ENCODE data around the gene TMEM190.
A peak's percentile ranks its signal among the peaks of the same experiment; 100 is the strongest.
"Not testable (repeated sequence)": the region's sequence is repeated elsewhere in the genome, so short reads cannot be mapped to it uniquely, and the experiment has no call there.

The TMEM190 gene

DNA sequence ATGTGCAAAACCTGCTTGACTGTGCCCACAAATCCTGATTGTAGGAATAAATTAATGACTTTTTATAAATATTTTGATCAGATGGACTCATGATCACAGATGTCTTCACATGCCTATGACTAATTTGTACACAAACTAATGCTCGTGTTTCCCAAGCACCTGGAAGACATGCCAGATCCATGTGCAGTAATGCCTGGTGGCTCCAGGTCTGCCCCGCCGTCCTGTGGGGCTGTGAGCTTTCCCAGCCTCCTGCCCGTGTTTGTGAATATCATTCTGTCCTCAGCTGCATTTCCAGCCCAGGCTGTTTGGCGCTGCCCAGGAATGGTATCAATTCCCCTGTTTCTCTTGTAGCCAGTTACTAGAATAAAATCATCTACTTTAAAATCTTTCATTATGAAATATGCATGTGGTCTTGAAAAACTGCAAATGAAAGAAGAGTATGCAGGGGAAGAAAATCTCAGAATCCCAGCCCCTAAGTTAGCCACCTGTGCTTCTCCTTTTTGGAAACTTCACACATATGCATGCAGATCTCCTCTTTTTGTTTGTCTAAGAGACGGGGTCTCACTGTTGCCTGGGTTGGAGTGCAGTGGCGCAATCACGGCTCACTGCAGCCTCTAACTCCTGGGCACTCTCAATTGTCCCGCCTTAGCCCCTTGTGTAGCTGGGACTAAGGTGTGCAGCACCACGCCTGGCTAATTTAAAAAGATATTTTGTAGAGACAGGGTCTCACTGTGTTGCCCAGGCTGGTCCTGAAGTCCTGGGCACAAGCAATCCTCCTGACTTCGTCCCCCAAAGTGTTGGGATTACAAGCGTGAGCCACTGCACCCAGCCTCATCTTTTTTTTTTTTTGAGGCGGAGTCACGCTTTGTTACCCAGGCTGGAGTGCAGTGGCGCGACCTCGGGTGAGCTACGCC, 15.3 kb downstream of the TMEM190 start:
- DNase-seq: no peak

DNA sequence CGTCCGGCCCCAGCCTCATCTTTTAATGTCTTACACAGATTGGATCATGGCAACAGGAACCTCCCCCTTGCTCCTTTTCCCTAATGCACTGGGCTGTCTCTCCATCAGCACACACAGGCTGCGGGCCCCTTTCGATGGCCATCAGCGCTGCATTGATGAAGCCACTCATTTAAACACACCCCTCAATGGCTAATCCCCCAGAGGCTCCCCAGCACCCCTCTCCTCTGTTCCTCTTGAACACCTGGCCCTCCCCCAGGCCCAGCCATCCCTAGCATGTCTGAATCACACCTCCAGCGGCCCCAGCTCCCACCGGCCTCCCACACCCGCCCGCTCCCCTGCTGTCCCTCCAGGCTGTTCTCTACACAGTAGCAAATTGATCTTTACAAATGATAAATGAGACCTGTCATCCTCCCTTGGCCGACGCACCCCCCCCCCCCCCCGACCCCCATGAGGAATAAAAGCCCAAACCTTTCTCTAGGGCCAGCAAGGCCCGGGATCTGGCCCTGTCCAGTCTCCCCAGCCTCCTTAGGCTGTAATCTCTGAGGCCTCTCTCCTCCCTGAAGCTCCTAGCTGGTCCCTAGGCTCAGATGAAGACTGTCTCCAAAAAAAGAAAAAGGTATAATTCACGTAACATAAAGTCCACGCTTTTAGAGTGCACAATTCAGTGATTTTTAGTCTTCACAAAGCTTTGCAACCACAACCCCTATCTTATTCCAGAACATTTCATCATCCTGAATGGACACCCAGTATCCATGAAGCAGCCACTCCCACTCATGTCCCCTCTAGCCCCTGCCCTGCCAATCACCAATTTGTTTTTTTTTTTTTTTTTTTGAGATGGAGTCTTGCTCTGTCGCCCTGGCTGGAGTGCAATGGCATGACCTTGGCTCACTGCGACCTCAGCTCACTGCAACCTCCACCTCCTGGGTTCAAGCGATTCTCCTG, 16.5 kb downstream of the TMEM190 start:
- DNase-seq: no peak

DNA sequence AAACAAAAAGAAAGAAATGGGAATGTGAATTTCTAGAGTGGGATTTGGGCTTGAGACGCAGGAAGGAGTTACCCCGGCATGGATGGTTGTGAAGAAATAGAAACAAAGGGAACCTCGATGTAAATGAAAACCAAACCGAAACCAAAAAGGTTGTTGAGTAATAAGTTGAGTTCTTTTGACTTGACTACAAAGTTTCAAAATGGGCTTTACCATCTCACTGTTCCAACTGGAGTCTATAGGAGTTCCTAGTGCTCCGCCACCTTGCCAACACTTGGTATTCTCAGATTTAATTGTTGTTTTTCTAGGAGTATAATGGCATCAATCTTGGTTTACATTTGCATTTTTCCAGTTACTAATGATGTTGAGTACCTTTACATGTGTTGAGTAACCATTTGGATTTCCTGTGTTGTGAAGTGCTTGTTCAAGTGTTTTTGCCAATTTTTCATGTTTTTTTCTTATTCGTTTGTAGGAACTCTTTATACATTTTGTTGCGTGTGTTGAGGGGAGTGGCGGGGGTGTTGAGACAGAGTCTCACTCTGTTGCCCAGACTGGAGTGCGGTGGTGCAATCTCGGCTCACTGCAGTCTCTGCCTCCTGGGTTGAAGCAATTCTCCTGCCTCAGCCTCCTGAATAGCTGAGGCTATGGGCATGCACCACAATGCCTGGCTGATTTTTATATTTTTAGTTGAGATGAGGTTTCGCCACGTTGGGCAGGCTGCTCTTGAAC, 21.7 kb downstream of the TMEM190 start:
- DNase-seq: no peak

DNA sequence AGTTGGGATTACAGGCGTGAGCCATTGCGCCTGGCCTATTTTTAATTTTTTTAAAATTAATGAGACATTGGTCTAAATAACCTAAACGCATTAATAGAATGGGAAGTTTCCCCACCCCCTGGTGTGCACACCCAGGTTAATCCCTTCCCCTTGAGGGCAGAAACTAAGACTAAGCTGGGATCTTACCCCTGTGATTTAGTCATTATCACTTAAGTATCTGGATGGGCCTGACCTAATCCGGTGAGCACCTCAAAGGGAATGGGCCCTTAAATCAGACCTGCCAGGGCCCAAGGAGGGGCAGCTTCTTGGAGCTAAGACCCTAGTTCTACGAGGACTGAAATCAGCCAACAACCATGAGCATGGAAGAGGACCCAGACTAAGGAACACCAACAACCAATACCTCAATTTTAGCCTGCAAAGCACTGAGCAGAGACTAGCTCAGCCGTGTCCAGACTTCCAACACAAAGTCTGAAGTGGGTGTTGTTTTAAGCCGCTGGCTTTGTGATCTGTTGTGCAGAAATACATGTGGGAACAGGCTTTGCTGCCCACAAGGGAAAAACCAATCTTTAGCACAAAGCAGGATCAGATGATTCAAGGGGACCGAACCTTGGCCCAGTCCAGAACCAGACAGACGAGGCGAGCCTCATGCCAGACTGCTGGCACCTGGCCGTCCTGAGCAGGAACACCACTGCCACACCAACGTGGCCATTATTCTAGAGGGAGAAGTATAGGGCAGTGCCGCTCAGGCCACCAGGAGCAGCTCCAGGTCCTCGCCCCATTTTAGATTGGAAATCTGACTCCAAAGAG, 23.9 kb downstream of the TMEM190 start:
- DNase-seq: no peak

DNA sequence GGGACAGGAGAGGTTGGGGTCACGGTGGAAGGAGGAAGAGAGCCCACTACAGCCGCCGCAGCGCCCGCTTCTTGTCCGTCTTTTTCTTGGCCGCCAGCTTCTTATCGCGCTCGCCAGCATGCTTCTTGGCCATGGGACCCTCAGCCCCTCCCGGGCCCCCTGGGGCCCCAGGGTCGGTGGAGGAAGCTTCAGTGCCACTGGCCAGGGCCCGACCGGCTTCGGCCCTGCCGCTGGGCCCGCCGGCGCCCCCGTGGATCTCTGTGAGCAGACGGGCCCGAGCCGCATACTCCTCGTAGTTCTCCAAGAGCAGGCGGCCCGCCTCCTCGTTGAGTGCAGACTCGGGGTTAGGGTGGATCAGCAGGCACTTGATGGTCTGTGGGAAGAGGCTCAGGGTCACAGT, 24.8 kb downstream of the TMEM190 start:
- not testable (repeated sequence) for DNase-seq

DNA sequence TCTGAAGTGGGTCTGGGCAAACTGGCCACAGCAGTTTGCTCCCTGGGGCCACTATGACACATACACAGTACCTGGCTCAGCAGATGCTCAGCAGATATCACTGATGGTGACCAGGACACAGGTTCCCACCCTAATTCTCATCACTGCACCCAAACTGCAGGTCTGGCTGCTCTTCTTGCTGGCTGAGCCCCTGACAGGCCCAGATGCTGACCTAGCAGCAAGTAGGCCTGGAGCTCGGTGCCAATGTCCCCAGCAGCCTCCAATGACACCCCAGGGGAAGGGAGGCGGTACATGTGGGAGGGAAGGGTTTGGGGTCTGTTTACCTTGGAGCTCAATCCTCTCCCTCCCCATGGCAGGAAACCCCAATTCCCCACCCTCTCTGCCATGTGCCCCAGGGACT, 25.9 kb downstream of the TMEM190 start:
- no peak for DNase-seq

DNA sequence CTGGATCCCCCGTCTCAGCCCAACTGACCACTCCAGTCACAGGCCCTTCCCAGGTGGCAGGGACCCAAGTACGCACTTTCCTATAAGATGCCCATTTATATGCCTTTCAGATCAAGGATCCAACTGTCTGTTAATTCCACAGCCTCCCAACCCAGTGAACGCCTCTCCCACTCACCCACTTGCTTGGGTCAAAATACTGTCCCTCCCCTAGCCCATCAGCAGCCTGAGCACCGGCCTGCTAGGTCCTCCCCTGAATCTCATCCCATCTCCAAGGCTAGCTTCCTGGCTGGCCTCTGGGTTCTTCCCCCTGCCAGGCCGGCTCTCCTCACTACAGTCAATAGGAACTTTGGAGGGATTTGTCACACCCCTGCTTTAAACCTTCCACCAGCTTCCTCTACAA, 29.0 kb downstream of the TMEM190 start:
- no peak for DNase-seq

DNA sequence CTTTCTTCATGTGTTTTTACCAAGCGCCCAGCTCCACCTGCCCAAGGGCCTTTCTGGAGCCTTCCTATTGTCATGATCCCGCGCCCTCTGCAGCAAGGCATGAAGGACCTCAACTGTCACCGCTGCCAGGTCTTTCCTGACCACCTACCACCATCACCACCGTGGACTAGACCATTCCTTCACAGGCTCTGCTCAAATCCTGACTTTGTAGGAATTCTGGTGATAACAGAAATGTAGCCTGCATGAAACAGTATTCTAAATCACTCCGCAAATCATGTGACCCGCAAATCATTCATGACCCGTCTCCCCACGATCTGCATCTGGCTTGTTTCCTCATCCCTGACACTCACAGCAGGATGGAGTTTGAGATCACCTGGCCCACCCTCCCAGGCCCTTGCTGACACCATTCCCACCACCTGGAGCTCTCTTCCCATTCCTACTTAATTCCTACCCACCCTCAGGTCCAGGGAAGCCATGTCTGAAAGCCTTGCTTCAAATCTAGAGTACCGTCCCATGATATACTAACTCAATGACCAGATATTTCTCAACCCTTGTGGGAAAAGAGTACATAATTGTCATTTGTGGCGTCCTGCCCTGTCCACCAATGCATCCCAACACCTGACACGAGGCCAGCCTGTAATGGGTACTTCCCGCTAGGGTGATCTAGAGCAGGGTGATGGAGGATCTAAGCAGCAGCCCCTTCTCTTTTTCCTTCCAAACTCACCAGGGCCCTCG, 29.6 kb downstream of the TMEM190 start:
- DNase-seq: no peak

DNA sequence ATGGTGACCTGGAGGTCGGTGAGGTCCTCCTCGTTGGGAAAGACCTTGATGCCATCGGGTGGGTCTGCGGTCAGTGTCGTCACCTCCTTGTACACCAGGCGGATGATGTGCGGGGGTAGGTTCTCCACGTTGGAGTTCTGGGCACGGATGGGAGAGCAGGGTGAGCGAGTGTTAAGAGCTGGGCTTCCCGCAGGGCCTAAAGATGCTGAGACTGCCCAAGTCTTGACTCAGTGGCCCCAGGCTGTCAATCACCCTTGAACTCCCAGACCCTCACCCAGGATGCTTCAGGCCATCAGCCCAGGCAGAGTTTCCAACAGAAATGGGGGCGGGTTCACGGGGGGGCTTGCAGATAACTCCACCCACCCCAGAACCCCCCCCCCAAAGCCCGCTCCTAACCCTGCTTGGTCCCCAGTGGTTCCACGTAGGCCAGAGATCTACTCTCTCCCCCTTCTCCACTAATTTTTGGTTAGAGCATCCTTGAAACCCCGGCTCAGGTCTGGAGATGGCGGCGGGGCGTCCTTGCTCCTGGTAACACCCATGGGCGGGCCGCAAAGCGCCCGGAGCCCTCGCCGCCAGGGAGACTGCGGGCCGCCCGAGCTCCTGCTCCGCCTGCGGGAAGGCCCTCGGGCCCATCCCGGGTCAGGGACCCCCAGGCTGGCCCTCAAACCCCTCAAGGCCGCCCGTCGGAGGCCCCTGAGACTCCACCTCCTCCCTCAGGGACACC, 30.4 kb downstream of the TMEM190 start:
- peak in 2 of 6 experiments; percentile 47 to 61 for DNase-seq

DNA sequence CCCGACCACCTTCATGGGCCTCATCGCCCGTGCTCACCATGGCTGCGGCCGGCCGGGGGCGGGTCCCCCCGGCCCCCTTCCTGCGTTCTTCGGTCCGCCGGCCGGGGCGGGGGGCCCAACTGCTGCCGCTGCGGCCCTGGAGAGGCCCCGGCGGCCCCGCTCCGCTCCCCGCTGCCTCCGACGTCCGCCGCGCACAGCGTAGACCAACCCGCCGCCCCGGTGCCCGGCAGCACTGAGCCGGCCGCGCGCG, 30.8 kb downstream of the TMEM190 start, which contains the start of gene UBE2S:
Gene UBE2S, minus strand, starts transcription at position 239 of the 250 bp plus-strand sequence. Its CDS starts 199 bp downstream, at position 40.
- not testable (repeated sequence) for DNase-seq

DNA sequence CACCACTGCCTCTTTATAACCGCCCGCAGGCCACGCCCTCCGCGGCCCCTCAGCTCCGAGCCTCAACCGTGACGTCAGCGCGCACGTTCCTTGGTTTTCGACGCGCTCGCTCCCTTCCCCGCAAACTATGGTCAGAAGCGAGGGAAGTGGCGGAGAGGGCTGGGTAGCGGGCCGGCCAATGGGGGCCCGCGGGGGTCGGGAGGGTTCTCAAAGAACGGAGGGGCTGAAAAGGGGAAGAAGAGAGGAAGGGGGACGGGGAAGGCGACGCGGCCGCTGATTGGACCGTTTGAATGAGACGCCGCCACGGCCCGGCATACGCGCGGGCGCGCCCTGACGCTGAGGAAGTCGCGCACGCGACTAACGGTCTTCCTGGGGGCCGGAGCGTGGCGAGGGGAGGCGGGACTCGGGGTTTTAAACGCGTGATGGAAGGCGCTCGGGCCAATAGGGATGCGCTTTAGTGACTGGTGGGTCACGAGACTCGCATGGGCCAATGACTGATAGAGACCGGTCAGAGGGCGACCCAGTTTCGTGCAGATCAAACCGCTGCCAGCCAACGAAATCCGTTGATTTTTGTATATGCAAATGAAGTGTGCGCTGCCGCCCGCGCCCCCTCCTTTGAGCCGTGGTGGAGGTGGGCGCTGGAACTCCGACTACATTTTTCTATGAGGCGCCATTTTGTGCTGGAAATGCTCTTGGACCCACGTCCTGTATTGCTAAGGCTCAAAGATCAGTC, 31.3 kb downstream of the TMEM190 start:
- peak; percentile 95 to 98 (median 97) for DNase-seq

DNA sequence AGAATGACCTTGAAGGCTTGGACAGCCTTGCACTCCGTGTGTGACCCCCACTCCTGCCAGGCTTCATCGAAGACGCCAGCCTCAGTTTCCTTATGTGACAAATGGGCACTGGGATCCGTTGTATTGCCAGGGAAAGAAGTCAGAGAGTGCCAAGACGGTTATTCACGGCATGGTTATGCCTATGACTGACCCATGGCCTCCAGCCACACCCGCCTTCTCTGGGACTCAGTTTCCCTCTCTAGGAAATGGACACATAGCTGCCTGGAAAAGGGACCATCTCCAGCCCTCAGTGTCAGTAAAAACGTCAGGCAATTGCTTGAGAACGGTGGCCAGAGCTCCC, 31.9 kb downstream of the TMEM190 start:
- DNase-seq: no peak

DNA sequence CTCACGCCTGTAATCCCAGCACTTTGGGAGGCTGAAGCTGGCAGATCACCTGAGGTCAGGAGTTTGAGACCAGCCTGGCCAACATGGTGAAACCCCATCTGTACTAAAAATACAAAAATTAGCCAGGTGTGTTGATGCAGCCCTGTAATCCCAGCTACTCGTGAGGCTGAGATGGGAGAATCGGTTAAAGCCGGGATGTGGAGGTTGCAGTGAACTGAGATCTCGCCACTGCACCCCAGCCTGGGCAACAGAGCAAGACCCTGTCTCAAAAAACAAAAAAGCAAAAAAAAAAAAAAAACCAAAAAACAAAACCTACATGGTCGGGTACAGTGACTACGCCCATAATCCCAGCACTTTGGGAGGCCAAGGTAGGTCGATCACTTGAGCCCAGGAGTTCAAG, 32.6 kb downstream of the TMEM190 start:
- DNase-seq: not testable (repeated sequence)

DNA sequence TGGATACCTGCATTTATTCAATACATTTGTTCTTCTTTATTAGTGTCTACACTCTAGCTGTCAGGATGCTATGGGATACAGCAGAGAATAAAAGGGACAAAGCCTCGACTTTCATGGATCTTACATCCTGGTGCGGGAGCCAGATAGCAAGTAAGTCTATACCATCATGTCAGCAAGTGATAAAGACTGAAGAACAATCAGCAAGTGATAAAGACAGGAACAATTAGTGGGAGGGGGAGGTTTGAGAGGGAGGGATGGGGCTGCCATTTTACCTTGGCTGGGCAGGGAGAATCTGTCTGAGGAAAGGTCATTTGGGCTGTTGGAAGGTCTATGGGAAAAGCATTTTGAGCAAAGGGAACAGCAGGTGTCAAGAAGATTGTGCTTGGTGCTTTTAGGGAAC, 33.5 kb downstream of the TMEM190 start:
- DNase-seq: no peak

DNA sequence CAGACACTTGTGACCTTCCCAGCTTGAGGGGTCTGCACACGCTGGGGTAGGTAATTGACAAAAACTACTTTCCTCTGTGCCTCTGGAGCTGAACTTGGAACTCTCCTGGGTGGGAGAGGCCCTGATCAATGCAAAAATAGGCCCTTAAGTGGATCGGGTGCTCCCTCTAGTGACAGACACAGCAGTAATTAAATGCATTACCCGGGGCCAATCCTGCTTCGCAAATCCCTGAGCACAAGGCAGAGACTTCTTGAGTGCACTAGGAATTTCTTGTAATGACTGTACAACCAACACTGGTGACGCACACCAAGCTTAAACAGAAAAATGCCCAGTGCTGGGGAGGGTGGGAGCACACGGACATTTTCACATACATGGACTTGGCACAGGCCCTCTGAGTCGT, 41.6 kb downstream of the TMEM190 start:
- DNase-seq: peak; percentile 26 to 64 (median 44)

DNA sequence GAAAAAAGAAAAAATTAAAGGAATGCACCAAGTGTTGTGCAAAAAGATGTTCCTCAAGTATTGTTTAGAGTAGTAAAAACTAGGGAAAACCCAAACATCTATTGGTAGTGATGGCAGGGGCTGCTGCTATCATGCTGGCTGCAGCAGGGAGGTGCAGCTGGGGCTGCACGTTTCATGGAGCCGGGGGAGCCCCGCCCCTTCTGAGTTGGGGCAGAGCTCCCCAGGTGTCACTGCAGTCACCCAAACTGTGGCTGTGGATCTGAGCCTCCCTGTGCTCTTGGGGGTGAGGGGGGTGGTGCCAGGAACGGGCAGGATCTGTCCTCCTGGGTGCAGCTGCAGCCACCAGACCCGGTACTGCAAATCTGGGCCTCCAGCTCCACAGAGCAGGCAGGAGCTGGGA, 42.5 kb downstream of the TMEM190 start:
- DNase-seq: no peak

DNA sequence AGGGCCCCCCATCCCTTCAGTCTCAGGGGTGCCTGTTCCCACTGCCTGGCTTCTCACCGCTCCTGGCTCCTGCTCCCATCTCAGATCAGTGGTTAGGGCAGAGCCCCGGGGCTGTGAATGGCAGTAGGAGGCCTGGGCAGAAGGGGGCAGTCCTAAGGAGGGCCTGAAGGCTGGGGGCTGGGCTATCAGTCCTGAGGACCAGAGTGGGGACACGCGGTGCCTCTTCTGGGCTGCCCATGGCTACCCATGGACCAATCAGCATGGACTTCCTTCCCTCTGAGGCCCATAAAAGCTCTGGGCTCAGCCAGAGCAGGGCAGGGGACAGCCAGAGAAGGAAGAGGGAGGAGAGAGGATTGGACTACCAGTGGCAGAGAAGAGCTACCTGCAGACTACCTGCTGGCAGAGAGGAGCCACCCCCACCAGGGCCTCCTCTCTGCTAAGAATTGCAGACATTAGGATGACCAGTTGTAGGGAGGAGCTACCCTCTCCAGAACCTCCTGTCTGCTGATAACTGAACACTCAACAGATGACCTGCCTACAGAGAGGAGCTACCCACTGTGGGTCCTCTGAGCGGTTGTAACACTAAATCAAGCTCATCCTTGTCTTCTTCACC, 43.1 kb downstream of the TMEM190 start:
- no peak for DNase-seq

DNA sequence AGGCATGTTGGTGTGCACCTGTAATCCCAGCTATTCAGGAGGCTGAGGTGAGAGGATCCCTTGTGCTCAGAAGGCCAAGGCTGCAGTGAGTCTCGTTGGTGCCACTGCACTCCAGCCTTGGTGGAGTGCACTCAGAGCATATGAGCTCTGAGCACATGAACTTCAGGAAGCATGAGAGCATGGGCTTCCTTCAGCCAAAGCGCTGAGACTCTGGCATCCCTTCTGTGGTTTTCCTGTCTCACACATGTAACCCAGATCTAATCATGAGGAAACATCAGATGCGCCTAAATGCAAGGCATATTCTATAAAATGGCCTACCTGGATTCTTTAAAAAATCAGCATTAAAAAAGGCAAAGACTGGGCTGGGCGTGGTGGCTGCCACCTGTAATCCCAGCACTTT, 44.7 kb downstream of the TMEM190 start:
- DNase-seq: peak in 3 of 6 experiments; percentile 32 to 46 (median 45)

DNA sequence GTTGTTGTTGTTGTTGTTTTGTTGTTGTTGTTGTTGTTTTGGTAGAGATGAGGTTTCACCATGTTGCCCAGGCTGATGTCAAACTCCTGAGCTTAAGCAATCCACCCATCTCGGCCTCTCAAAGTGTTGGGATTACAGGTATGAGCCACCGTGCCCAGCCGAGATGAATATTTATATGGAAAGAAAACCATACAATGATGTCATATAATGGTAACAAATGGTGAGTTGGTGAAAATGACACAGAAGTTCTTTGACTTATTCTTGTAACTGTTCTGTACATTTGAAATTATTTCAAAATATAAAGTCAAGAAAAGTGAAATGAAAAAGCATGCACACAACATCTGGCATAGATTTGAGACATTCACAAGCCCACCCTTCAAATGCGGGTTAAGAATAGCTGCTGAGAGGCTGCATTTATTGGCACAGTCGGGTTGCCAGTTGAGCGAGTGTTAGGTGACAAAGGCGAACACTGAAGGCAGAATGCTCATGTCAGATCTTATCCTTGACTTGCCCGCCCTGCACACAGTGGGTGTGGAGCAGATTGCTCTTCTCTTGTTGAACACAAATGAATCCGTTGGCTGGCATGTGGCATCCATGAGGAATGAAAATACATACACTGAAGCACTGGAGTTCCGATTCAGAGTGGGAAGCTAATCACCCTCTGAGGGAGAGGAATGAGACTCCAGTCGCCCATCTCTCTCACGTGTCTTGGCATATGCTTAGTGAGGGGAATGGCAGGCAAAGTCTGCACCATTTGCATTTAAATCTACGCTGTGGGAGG, 46.8 kb downstream of the TMEM190 start:
- DNase-seq: no peak
